Activated CD4-positive, alpha-beta T cell treated with anti-CD3 and anti-CD28 coated beads, Interleukin-2, amount 10 ng/mL, durations not matched to agents 7 days and 5 days (primary cell): ENCODE measurements around the gene TUBA4B. TPM values are rescaled to one million over a fixed set of nuclear protein-coding genes. Genes with fewer than 3 reads are reported as not detected.

Experiments used
- CTCF ChIA-PET: fragments of 350-600 bp; sonication (Branson Sonifier 250); formaldehyde crosslinking; loops from one replicate; lab custom pipeline; 2021; ENCODE audit warnings: antibody characterized with exemption; lab: Charles Lee
- POLR2A ChIA-PET: fragments of 350-600 bp; sonication (Branson Sonifier 250); formaldehyde crosslinking; loops from one replicate; lab custom pipeline; 2021; ENCODE audit warnings: antibody characterized with exemption; lab: Charles Lee
- DNase-seq: peaks from one replicate; pipeline ENCODE4 v3.0.0-alpha.2; 2020
- H3K27ac Mint-ChIP-seq: one replicate; pipeline ENCODE4 v1.8.0; 2021; ENCODE audit warnings: mild to moderate bottlenecking, moderate library complexity, mixed read lengths
- H3K27me3 Mint-ChIP-seq: one replicate; pipeline ENCODE4 v1.8.0; 2021; ENCODE audit warnings: mixed read lengths
- H3K36me3 Mint-ChIP-seq: one replicate; pipeline ENCODE4 v1.8.0; 2021; ENCODE audit warnings: low read depth, mixed read lengths
- H3K4me1 Mint-ChIP-seq: one replicate; pipeline ENCODE4 v1.8.0; 2021; ENCODE audit warnings: mixed read lengths
- H3K4me3 Mint-ChIP-seq: one replicate; pipeline ENCODE4 v1.8.0; 2021; ENCODE audit warnings: mild to moderate bottlenecking, moderate library complexity, mixed read lengths
- H3K9me3 Mint-ChIP-seq: one replicate; pipeline ENCODE4 v1.8.0; 2021; ENCODE audit warnings: mixed read lengths
- total RNA-seq, 2 experiments: library from RNA; stranded (reverse); gene quantifications; one replicate each; pipeline ENCODE4 v1.2.3, GENCODE V29; 2021

Gene TUBA4B
- total RNA-seq, 2 experiments from 2014 or later, result not detected

DNA sequence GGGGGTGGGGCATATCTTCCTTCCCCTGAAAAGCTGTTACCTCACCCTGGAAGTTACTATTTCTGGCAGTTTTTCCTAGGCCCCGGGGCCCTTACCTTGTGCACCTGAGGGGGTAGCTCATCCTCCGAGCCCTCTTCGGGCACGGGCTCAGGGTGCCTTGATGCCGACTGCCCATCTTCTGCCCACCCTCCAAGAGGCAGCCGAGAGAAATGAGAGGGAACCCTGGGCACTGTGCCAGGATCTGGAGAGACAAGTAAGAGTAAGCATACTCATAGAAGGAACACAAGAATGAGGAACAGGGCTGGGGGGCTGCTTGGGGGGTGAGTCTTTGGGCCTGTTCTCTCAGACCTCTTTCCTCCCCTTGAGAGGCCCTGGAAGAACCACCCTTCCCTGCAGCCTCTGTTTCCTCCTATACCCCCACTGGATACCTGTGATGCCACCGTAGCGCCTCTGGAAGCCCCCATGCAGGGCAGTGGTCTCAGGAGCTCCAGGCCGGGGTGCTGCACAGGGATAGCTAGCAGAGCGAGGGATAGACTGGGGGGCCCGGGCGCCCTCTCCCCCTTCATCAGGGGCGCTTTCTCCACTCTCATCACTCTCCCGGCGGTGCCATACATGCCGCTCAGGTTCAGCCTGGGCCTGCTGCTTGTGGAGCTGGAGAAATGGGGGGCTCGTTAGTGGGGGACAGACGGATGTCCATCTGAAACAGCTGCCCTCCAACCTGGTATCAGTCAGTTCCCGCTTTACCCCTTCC, 32.2 kb upstream of the TUBA4B start:
- H3K9me3 Mint-ChIP-seq, result no peaks in the 10 kb centered on the region
- H3K27me3 Mint-ChIP-seq, result no peaks in the 10 kb centered on the region
- ChIA-PET CTCF (interaction anchor here (1.0 to 2.9 kb wide), 6 partner anchors 9 to 74 kb away, joined by 3 to 8 read pairs (median 4); partner anchors contain the start of gene ZFAND2B), POLR2A (no interaction called here)
- H3K4me3 Mint-ChIP-seq, result no peak overlapping the region
- DNase-seq, result no peak
- H3K4me1 Mint-ChIP-seq, result peaks cover 26% of the 10 kb centered on the region
- H3K36me3 Mint-ChIP-seq, result peaks cover 47% of the 10 kb centered on the region
- H3K27ac Mint-ChIP-seq, result no peak overlapping the region

DNA sequence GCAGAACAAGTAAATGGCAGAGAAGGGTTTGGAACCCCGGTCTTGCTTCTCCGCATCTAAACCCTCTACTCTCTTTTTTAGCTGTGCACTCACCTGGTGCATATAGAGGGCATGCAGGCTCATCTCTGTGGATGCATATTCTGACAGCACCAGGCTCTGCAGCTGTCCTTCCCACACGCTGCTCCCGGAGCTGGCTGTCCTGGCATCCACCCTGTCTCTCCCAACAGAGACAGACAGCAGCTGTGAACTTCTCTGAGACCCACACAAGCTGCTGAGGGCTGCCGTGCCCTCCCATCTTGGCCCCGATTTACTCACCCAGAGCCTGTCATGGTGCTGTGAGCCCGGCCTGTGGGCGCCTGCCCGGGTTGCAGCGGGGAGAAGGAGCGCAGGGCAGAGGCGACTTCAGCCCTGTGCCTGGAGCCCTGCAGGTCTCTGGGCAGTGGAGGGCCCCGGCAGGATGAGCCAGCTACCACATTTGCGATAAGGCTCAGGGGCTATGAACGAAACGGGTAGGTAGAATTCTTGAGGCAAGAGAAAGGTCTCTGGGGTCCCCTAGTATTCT, 31.0 kb upstream of the TUBA4B start:
- ChIA-PET POLR2A (no interaction called here), CTCF (interaction anchor here (1.2 to 2.9 kb wide), 6 partner anchors 14 to 73 kb away, joined by 3 to 8 read pairs (median 4); partner anchors contain the start of gene ZFAND2B)
- Mint-ChIP-seq H3K27ac (no peak overlapping the region), H3K4me1 (peaks cover 21% of the 10 kb centered on the region), H3K4me3 (no peak overlapping the region), H3K27me3 (no peaks in the 10 kb centered on the region), H3K9me3 (no peaks in the 10 kb centered on the region), H3K36me3 (peaks cover 54% of the 10 kb centered on the region)
- DNase-seq, result no peak

DNA sequence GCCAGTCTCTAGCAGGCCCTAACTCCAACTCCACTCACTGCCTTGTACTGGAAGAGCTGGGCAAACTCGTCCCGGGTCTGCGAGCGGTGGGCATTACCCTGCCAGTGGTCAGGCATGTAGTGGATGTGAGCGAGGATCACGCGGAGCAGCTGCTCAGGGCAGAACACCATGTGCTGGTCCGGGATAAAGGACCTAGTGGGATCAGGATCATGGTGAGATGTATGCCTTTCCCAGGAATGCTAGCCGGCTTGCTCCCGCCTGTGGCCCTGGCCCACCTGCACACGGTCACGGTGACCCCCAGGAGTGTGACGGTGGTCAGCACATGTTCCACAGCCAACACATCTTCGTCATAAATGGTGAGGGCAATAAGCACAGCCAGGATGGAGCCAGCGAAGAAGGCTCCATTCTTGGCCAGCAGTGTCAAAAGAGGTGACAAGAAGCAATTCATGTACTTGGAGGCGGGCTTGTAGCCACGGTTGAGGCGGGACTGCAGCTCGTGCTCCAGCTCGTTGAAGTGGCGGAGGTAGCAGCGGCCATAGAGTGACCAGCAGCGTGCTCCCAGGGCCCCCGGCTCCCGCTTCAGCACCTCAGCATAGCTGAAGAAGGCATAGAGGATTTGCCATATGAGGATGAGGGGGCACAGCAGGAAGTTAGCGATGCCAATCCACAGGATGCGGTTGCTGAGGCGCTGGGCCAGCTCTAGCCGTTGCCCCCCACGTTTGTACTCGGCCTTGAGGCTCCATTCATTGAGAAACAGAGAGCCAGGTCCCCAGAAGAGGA, 29.0 kb upstream of the TUBA4B start:
- Mint-ChIP-seq H3K4me3 (no peak overlapping the region), H3K36me3 (peaks cover 58% of the 10 kb centered on the region), H3K27me3 (no peaks in the 10 kb centered on the region), H3K4me1 (peaks cover 29% of the 10 kb centered on the region), H3K27ac (no peak overlapping the region), H3K9me3 (no peaks in the 10 kb centered on the region)
- ChIA-PET POLR2A (interaction anchor here (0.6 kb wide), 1 partner anchor 20 kb away, joined by 4 read pairs; no protein-coding TSS in a partner anchor), CTCF (interaction anchor here (0.8 to 1.8 kb wide), 6 partner anchors 7 to 85 kb away, joined by 3 to 7 read pairs (median 3); partner anchors contain the start of genes DNAJB2 and PTPRN)
- no peak for DNase-seq

DNA sequence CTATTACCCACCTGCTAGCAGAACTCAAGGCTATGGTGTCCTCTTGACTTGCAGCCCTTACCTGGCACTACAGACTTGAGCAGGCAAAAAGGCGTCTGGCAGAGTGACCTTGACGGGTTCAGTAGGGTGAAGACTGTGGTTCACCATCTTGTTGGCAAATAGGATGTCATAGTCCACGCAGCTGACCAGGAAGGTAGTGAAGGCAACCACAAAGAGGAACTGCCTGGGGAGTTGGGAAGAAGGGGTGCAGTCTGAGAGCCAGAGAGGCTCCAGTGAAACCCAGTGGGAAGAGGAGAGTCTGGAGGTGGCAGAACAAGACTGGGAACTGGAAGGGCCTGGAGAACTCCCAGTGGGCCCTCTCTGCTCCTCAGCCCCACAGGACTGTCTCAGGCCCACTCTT, 27.7 kb upstream of the TUBA4B start:
- no peak overlapping the region for H3K4me3 Mint-ChIP-seq
- ChIA-PET POLR2A (no interaction called here), CTCF (interaction anchor here (1.6 to 2.2 kb wide), 5 partner anchors 8 to 54 kb away, joined by 3 to 7 read pairs (median 5); partner anchors contain the start of genes DNAJB2, GLB1L and STK16)
- no peaks in the 10 kb centered on the region for H3K27me3 Mint-ChIP-seq
- no peaks in the 10 kb centered on the region for H3K9me3 Mint-ChIP-seq
- H3K27ac Mint-ChIP-seq, result no peak overlapping the region
- peaks cover 31% of the 10 kb centered on the region for H3K4me1 Mint-ChIP-seq
- H3K36me3 Mint-ChIP-seq, result peaks cover 57% of the 10 kb centered on the region
- DNase-seq, result no peak

DNA sequence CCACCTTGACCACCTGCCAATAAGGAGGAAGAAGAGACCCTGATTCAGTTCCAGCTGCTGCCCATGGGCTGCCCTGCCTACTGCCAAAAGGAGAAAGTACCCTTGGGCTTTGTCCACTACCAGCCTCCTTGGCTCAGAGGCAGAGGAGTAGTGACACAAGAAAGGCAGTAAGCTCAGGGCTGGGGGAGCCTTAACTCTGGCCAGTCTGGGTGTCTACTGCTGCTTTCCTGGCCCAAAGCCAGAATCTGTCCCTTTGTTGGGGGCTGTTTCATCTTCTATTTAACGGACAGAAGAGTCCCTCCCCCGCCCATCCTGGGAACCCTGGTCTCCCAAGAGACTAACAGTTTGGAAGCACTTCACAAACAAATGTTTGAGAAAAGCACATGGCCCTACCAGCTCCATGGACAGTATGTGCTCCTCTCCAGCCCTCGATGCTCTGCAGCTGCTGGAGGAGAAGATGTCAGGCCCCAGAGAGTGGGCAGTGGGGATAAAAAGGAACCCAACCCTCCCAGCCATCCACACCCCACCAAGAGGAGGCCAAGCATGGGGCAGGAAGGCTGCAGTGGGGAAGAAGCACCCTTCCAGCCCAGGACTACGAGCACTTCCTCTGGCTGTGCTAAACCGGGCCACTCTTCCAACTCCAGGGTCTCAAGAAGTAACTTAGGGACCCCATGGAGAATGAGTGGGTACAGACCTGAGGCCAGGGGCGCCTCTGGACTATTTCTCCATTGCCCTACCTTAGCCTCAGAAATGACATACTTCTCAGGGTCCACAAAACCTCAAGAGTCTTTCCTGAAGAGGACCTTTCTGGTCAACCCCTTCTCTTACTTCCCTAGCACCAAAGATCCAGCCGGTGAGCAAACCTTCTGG, 24.8 kb upstream of the TUBA4B start:
- Mint-ChIP-seq H3K36me3 (peaks cover 62% of the 10 kb centered on the region), H3K4me1 (peaks cover 58% of the 10 kb centered on the region), H3K4me3 (peak overlapping the region; percentile 98), H3K9me3 (no peaks in the 10 kb centered on the region), H3K27ac (peak overlapping the region; percentile 83), H3K27me3 (no peaks in the 10 kb centered on the region)
- no peak for DNase-seq
- ChIA-PET CTCF (interaction anchor here (0.8 to 2.2 kb wide), 7 partner anchors 14 to 160 kb away, joined by 3 to 14 read pairs (median 3); partner anchors contain the start of genes GLB1L and STK16), POLR2A (interaction anchor here (0.8 to 1.2 kb wide), 3 partner anchors 10 to 24 kb away, joined by 3 read pairs; partner anchors contain the start of gene ABCB6)

DNA sequence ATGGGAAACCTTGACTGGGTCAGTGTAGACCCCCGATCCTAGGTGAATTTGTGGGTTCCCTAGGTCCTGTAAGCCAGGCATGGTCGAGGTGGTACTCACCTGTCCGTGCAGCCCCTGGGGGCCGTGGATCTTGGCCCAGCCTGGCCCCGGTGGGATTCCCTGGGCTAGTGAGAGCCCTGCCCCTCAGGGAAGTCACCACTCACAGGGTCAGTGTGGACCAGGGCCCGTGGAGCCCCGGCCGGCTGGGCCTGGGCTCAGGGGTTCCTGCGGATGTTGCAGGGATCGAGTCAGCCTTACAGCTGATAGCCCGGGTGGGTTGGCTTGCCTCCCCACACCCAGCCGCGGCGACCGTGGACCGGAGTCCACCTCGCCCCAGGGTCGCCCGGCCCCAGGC, 24.1 kb upstream of the TUBA4B start:
- Mint-ChIP-seq H3K27ac (peak overlapping the region; percentile 83), H3K27me3 (no peaks in the 10 kb centered on the region), H3K9me3 (no peaks in the 10 kb centered on the region), H3K36me3 (peaks cover 64% of the 10 kb centered on the region), H3K4me3 (peak overlapping the region; percentile 98), H3K4me1 (peaks cover 60% of the 10 kb centered on the region)
- ChIA-PET CTCF (interaction anchor here (0.8 to 2.2 kb wide), 6 partner anchors 11 to 160 kb away, joined by 3 to 14 read pairs (median 4); partner anchors contain the start of genes CNPPD1, GLB1L and STK16), POLR2A (interaction anchor here (0.8 to 1.2 kb wide), 4 partner anchors 10 to 23 kb away, joined by 3 read pairs; partner anchors contain the start of genes ABCB6 and ZFAND2B)
- no peak for DNase-seq

DNA sequence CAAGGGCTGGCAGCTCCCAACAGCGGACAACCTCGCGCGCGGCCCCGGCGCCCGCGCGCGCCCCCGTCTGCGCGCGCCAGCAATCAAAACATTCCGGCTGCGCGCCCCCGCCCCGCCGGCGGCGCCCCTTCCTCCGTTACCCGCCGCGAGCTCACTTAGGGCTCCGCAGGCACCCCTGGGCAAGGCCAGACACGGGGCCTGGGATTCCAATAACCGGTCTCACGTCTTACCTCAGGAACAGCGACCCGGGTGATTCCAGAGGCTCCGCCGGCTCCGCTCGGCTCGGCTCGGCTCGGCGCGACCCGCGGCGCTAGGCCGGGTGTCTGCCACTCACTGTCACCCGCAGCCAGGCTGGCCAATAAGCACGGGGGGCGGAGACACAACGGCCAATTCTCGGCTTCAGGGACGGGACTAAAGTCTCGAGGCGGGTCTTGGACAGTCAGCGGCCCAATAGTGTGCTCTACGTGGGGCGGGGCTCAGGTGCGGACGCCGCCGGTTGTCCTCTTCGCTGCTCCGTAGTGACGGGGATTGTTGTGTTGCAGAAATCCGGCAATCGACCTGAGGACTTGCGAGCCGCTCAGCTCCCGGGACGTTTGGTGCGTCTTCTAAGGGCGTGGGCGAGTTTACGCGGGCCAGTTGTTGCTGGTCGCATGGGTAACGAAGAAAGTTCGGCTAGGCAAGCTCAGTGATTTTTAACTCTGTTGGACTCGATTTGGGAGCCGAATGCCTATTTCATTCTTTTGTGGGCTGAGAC, 23.6 kb upstream of the TUBA4B start, which contains the start of the genes ANKZF1 and ATG9A:
Gene ANKZF1 (plus strand): TSS at position 502 of the 754 bp plus-strand sequence. CDS start 452 bp downstream, outside the sequence.
Gene ATG9A (minus strand): TSS at position 332 of the 754 bp plus-strand sequence. CDS start 1,612 bp downstream, outside the sequence.
- Mint-ChIP-seq H3K4me3 (peak within 1 kb of the TSS; percentile 98), H3K4me1 (peaks cover 60% of the 10 kb centered on the region), H3K27me3 (no peaks in the 10 kb centered on the region), H3K9me3 (no peaks in the 10 kb centered on the region), H3K27ac (peak within 1 kb of the TSS; percentile 100), H3K36me3 (peaks cover 62% of the 10 kb centered on the region)
- peak; percentile 100 for DNase-seq
- CTCF ChIA-PET, result interaction anchor here (0.8 to 2.2 kb wide), 9 partner anchors 11 to 159 kb away, joined by 3 to 14 read pairs (median 4); partner anchors contain the start of genes CNPPD1, GLB1L and STK16
- POLR2A ChIA-PET, result interaction anchor here (0.8 to 1.2 kb wide), 4 partner anchors 11 to 23 kb away, joined by 3 read pairs; partner anchors contain the start of genes ABCB6 and ZFAND2B

DNA sequence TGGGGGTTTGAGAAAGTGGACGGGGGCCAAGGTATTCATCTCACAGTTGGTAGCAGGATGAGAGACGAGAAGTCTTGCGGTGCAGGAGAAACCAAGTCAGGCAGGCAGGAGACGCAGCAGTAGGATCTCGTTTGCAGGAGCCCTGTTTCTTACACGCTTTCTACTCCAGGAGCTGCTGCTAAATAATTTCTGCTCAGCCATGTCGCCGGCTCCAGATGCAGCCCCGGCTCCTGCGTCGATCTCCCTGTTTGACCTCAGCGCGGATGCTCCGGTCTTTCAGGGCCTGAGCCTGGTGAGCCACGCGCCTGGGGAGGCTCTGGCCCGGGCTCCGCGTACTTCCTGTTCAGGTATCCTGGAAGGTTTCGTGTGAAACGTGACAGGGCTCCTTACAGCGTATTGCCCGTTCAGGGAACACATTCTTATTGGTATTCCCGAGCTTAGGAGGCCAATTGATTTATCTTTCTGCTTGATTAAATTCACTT, 22.9 kb upstream of the TUBA4B start:
- H3K36me3 Mint-ChIP-seq, result peaks cover 60% of the 10 kb centered on the region
- CTCF ChIA-PET, result interaction anchor here (0.7 to 2.2 kb wide), 9 partner anchors 12 to 159 kb away, joined by 3 to 14 read pairs (median 4); partner anchors contain the start of genes CNPPD1, GLB1L and STK16
- peak overlapping the region; percentile 98 for H3K4me3 Mint-ChIP-seq
- H3K9me3 Mint-ChIP-seq, result no peaks in the 10 kb centered on the region
- H3K27ac Mint-ChIP-seq, result peak overlapping the region; percentile 100
- POLR2A ChIA-PET, result interaction anchor here (1.2 kb wide), 1 partner anchor 24 kb away, joined by 3 read pairs; the partner anchor contains the start of gene ZFAND2B
- H3K27me3 Mint-ChIP-seq, result no peaks in the 10 kb centered on the region
- H3K4me1 Mint-ChIP-seq, result peaks cover 60% of the 10 kb centered on the region
- peak; percentile 56 for DNase-seq

DNA sequence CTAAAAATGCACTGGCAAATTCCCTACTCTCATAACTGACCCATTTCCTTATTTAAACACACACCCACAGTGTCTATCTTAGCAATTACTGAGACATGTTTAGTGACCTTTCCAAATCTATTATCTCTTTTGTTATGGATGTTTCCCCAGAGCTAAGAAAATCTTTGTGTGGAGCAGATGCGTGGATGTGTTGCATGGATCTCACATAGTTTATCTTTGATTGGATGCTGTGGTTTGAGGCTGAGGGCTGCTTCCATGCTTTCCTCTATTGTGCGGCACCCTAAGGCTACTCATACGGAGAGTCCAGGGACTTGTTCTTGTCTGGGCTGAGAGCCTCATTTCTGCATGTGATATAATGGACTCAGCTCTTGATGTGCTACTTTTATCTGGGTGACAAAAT, 18.7 kb upstream of the TUBA4B start:
- H3K4me1 Mint-ChIP-seq, result peaks cover 35% of the 10 kb centered on the region
- H3K9me3 Mint-ChIP-seq, result no peaks in the 10 kb centered on the region
- H3K36me3 Mint-ChIP-seq, result peaks cover 69% of the 10 kb centered on the region
- ChIA-PET CTCF (interaction anchor here (1.0 to 2.0 kb wide), 3 partner anchors 11 to 61 kb away, joined by 3 to 6 read pairs (median 4); partner anchors contain the start of genes GLB1L and STK16), POLR2A (no interaction called here)
- no peak overlapping the region for H3K27ac Mint-ChIP-seq
- H3K4me3 Mint-ChIP-seq, result no peak overlapping the region
- no peaks in the 10 kb centered on the region for H3K27me3 Mint-ChIP-seq
- DNase-seq, result no peak

DNA sequence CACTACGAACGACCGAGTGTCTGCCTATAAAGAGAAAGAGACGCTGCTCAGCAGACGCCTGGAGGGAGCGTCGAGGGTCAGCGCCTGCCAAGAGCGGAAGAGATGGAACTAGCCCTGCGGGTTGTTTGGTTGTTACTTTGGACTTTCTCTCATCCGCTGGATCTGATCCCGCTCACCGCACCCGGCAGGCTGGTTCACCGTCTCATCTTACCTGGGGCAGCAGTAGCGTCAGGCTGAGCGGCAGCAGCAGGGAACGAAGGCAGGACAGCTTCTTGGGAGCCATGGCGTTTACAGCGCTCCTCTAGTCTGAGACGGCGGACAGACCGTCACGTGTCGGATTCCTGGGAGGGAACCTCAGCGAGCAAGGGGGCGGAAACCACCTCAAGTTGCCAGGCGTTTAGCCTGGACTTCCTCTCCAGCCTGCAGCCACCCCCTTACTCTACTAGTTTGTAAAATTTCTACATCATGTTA, 9.7 kb upstream of the TUBA4B start:
- POLR2A ChIA-PET, result no interaction called here
- Mint-ChIP-seq H3K27me3 (no peaks in the 10 kb centered on the region), H3K36me3 (peaks cover 21% of the 10 kb centered on the region), H3K4me1 (peaks cover 45% of the 10 kb centered on the region), H3K27ac (peak overlapping the region; percentile 59), H3K4me3 (peak overlapping the region; percentile 5), H3K9me3 (no peaks in the 10 kb centered on the region)
- CTCF ChIA-PET, result interaction anchor here (1.1 to 1.2 kb wide), 2 partner anchors 13 to 15 kb away, joined by 3 to 4 read pairs; no protein-coding TSS in a partner anchor
- DNase-seq, result no peak
